Activated effector memory CD4-positive, alpha-beta T cell treated with anti-CD3 and anti-CD28 coated beads, Interleukin-2, amount 50 U/mL, for 16 hours (primary cell): ENCODE data around the gene SCAMP4.

Source experiments
- DNase-seq: peaks from one replicate; pipeline ENCODE4 v3.0.0-alpha.2; 2020

Gene SCAMP4, protein sequence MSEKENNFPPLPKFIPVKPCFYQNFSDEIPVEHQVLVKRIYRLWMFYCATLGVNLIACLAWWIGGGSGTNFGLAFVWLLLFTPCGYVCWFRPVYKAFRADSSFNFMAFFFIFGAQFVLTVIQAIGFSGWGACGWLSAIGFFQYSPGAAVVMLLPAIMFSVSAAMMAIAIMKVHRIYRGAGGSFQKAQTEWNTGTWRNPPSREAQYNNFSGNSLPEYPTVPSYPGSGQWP

DNA sequence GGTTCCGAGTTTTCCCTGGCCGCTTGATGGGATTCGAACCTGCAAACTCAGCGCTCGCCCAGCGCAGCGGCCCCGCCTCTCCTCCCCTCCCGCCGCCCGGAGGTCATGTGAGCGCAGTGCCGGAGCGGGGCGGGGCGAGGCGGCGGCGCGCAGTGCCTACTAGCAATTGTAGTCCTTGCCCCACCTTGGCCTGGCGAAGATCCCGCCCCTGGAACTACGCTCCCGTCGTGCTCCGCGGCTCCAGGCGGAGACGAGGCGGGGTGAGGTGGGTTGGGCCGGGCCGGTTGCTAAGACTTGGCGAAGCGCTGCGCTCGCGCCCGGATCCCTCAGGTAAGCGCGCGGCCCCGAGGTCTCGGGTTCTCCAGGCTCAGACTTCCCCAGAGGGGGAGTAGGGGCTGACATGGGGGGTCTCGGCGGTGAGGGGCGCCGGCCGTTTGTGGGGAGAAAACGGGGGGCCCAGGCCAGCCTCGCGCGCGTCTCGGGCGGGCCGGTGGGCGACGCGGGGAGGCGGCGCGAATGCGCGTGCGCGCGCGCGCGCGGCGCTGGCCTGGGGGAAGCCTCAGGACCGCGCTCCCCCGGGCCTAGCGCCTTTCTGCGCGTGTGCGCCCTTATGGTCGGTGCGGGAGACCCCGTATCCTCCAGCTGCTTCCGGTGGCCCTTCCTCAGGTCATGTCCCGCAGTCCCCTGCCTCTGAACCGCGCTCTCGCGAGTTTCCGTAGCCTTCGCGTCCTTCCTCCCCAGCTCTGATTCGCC, at the start of gene SCAMP4, which contains the start of gene ADAT3:
Gene SCAMP4 (plus strand): TSS at position 290 of the 753 bp plus-strand sequence. CDS start 9,621 bp downstream, outside the sequence.
Gene ADAT3 (plus strand): TSS at position 290 of the 753 bp plus-strand sequence. CDS start 6,649 bp downstream, outside the sequence.
- peak; percentile 100 for DNase-seq

DNA sequence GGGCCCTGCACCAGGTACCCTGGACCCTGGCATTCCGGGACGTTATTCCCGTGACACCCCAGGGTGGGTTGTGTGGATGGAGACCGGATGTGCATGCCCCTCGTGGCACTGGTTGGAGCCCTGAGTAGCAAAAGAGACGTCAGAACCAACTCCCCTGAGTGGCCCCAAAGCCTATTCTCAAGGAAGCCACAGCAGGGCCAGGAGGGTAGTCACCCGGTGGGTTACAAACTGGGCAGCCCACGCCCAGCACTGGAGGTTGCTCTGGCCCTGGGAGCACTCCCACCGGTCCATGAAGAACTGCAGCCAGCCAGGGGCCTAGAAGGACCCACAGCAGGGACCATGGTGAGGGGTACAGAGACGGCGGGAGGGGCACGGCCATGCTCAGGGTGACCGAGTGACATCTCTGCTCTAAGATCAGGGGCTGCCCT, 49.4 kb upstream of the SCAMP4 start:
- DNase-seq, result no peak

DNA sequence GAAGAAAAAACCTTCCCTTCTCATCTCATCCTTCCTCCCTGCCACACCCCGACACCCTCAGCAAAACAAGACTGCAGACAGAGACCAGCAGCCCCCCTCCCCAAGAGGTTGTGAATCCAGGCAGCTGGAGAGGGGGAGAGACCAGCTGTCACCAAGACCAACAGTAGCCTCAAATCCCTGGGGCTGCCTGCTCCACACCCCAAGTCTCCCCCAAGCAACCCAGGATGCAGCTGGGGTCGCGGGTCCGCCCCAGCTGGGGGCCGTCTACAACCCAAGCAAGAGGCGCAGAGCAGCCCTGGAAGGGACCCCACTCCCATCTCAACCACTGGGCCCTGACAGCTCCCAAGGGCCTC, 48.9 kb upstream of the SCAMP4 start:
- DNase-seq, result no peak

DNA sequence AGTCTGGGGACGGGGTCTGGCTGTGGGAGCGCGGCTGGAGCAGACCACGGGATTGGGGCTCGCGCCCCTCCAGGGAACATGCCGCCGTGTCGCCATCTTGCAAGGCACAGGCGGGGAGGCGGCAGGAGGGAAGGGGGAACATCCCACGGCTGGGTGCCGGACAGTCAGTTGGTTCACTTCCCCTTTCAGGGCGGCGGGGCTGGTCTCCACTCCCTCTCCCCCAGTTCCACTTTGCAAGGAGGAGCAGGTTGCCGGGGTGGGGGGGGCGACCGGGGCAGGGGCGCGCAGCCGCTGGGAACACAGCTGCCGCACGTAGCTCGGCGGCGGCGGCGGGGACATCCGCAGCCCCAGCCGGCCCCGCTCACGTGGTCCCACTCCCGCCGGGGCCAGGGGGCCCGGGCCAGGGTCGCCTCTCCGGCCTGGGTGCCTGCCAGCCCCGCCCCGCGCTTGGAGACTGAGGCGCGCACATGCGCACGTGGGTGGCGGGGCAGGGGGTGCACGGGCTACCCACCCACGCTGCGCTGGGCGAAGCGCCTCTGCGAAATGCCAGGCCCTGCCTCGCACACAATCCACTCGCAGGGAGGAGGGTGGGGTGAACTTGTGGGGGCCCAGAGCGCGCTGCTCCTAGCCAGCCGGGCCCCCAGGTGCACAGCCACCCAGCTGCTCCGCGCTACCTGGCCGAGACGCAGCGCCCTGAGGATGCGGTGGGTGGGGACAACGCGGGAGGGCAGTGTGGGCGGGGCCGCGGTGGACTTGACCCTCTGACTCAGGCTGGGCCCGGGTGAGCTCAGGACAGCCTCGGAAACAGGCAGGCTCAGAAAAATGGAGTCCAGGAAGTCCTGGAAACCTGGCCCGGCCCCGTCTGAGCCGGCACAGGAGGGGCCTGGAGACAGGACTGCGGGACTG, 48.2 kb upstream of the SCAMP4 start:
- peak; percentile 81 for DNase-seq

DNA sequence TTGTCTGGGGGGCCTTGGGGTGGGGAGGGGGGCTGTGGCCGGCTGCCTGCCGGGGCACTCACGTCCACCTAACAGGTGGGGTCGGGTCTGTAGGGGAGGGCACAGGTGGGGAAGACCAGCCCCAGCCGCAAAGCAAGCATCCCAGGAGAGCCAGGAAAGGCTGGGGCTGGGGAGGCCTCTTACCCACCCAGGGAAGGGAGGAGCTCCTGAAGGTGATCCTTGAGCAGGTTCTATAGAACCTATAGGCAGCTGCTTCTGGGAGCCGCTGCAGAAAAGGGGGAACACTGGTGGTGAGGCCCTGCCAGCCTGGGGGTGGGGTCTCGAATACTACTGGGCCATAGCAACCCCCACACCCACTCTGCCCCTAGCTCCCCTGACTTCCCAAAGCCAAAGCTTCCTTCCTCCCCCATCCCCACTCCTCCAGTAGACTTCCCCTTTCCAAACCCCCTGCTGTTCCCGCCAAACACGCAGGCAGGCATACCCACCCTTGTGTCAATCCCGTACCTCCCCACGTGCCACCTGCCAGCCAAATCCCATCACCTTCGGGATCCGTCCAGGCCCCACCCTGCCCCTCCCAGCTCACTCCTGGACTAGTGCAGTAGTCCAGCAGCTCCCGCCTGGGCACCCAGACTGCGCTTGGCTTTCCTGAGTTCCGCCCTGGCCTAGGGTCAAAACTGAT, 47.4 kb upstream of the SCAMP4 start:
- no peak for DNase-seq

DNA sequence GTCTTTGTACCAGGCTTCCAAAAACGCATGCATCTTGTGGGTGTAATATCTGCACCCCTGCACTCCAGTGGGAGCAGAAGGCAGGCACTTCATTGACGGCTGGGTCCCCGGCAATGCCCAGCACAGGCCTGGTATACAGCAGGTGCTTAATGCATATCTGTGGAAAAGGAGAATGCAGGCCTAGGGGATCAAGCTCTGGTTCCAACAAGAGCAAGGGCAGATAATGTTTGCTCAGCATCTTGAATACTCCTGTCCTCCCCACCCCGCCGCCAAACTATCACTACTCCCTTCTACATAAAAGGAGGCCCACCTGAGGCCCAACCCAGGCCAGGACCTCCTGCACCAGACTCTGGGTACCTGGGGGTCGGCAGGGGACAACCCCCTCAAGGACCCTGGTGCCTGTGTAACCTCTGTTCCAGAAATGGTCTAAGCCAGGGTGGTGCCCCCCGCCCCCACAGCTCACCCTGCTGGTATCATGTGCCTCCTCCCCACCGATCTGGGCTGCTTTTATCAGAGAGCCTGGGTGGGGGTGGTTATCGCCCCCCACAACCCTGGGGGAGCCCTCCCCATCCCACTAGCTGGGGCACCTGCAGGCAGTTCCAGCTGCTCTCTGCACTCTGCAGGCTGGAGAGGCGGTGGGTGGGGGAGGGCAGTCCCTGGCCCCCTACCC, 46.7 kb upstream of the SCAMP4 start:
- DNase-seq, result peak; percentile 64

DNA sequence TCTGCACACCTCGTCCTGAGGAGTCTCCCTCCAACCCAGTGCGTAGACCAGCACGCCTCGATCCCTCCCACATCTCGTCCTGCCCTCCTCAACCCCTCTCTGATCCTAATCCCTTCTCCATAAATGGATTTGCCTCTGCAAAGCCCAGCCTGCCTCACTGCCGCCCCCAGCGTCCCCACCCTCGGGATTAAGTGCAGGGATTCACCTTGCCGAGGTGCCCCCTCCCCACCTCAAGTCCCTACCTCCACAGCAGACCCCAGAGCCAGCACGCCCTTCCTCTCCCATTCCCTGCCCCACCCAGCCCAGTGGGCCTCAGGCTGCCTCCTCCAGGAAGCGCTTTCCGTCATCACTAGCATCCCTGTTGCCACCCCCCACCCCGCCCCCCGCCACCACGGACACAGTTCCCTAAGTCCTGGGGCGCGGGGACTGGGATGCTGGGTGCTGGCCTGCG, 45.8 kb upstream of the SCAMP4 start:
- DNase-seq, result no peak

DNA sequence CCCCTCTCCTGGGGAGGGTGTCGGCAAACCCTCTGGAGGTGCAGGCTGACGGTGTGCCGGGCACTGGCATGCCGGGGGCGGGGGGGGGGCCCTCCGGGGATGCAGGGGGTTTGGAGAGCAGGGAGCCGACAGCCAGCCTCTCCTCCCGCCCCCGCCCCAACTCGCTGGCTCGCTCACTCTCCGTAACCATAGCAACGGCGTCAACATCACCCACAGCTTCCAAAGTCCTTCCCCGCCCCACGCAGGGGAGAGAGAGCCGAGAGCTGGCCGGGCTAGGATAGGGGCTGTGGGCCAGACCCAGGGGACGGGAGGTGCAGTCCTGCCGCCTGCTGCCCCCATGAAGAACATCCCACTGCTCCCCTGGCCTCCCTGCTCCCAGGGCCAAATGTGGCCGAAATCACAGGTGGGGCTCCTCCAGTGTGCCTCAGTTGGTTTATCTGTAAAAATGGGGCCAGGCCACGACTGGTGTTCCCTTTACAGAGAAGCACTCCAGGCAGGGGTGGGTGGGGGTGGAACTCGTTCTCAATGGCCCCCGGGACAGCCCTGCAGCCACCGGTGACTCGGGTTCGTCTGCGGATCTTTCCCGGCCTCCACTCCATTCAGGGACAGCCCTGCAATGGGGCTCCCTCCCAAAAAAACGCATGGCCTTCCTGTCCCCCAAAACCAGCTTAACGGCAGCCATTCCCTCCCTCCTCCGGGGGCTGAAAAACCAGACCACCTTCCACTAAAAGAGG, 45.0 kb upstream of the SCAMP4 start:
- peak; percentile 83 for DNase-seq

DNA sequence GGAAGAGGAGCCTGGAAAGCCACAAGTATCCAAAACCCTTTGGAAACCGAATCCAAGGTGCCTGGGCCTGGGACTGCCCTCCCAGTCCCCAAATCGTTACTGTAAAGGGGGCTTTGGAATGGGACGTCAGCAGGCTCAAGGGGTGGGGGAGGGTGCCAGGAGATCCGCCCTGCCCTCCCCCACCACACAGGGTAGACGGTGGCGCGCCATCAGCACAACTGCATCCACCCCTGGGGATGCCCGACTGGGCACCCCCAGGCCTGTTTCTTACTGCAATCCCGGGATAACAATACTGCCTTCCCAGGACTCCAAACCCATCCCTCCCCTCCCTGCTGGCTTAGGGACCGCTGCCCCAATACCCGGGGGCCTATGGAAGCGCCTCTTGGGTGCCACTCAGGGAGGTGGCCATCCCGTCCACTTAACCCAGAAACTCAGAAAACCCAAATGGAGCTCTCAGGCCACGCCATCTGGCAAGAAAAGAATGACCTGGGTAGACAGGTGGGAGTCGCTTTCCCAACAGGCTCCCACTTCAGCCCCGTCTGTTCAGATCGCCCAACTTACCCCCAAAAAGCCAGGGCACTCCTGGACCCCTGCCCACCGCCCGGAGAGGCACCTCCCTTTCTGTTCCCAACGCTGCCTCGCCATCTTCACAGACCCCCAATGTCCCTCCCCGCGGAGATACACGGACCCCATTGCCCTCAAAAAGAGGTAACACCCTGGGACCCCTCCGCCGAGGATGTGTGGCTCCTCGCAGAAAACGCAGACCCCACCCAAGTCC, 44.2 kb upstream of the SCAMP4 start:
- DNase-seq, result no peak

DNA sequence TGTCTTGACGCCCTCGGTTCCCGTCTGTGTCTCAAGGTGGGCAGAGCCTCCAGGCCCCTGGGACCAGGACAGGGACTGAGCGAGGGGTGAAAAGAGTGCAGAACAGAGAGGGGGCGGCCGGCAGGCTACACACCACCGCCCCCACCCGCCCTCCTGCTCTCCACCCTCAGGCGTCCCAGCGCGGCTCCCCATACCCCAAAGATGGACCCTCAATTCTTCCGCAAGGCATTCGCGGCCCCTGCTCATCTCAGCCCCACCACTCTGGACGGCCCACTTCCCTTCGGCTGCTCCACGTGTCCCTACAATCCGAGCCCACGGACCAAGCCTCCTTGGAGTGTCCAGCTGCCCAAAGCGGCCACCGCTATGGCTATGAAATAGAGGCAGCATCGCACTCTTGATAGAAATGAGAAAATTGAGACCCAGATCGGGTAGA, 43.6 kb upstream of the SCAMP4 start:
- no peak for DNase-seq

DNA sequence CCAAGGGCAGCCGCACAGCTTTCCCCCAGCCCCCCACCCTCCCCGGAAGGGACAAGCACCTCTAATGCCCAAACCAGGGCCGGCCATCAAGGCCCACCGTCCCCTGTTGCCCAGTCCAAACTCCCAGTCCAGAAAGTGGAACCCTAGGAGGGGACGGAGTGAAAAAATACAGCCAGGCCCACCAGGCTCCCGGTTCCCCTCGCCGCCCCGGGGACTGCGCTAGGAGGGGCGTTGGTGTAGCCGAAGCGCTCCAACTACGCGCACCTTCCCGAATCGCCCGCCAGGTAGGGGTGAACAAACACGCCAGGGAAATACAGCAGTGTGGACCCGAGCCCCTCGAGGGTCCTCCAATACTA, 43.2 kb upstream of the SCAMP4 start:
- DNase-seq, result no peak

DNA sequence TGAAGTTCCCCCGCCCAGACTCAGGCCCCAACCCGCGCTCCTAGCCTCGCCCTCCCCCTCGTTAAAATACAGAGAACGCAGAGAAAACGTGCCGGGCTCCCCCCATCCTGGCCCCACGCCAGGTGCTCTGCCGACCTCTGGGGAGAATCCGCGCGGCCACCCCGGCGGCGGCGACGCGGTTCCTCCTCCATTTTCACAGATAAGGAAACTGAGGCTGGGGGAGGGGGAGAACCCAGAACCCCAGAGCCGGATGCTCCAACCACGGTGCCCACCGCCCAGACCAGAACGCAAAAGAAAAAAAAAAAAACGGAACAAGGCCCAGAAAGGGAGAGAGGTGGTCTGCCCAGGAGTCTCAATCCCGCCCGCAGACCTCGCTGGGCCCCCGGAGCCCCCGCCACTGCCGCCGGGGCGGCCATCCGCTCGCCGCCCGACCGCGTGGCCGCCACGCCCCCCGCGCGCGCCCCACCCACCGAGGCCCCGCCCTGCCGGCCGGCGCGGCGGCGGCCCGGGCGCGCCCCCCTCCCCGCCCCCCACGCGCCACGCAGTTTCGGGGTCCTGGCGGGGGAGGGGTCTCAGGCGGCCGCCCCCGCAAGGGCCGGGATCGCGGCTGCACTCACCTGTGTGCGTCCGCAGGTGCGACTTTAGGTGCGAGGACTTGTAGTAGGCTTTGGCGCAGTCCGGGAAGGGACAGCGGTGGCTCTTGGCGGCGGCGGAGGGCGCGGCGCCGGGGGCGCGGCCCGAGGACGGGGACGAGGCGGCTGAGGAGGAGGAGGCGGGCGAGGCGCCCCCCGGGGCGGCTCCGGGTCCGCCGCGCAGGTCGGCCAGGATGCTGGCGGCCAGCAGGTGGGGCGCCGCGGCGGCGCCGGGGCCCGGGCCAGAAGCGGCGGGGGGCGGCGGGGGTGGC, 42.5 kb upstream of the SCAMP4 start:
- peak; percentile 86 for DNase-seq

DNA sequence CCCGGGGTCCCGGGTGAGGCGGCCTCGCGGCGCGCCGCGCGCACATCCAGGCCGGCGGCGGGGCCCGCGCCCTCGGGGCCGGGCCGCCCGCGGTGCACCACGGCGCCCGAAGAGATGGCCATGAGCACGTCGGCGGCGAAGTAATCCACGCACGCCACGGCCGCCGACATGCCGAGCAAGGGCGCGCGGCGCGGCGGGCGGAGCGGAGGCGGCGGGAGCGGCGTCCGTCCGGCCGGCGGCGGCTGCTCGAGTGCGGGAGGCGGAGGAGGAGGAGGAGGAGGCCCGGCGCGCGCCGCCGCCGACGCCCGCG, 41.9 kb upstream of the SCAMP4 start, which contains the start of gene KLF16:
Gene KLF16 (minus strand): TSS at position 252 of the 310 bp plus-strand sequence. CDS start 82 bp downstream, at position 170.
- no peak for DNase-seq

DNA sequence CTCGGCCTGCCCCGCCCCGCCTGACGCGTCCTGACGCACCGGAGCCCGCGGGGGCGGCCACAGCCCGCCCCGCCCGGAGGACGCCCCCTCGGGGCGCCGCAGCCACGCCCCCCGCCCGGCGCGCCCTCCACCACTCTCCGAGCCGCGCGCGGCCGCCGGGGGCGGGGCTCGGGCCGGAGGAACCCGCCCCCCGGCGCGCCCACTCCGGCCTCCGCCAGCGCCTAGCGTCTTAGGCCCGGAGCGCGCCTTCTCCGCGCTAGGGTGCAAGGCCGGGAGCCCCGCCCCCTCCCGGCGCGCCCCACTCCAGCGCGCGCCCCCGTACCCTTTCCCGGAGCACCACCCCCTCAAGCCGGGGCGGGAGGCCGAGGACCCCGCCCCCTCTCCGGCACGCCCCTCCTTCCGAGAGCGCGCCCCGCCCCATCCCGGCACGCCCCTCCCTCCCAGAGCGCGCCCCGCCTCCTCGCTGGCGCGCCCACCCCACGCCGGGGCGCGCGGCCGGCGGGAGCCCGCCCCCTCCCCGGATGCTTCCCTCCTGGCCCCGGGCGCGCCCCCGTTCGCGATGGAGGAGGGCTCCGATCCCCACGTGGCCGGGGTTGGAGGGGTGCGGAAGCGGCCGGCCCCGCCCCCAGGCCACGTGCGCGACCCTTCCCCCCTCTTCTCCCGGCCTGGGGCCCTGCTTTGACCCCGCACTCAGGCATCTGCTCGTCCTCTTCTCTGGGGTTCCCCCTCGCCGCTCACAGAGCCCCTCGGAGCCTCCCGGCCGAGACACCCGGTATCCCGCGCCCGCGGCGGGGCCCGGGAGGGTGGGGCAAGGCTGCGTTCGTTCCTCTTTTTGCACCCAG, 41.3 kb upstream of the SCAMP4 start:
- peak; percentile 97 for DNase-seq

DNA sequence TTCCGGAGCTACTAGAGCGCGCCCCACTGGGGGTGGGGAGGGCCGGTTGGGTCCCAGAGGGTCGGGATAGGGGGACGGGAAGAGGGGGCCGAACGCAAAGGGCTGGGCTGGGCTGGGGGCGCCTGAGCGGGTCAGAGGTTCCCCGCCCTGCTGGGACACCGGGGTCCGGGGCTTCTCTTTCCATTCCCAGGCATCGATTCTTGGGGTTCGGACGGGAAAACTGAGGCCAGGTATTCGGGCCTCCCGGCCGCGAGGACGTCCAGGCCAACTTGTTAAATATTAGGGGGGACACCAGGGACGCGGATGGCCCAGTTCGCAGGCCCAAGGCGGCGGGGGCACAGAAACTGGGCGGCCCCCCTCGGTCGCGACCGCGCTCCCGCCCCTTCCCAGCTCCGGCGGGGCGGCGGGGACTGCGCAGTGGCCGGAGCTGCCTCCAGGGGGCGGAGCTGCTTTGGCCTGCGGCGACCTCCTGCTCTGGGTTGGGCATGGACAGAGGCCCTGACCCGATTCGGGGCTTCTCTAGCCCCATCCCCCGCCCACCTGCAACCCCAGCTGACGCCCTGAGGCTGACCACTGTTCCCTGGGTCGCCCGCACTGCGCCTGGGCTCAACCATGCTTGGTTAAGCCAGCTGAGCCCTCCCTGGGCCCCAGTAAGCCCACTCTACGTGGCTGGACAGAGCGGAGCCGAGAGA, 40.6 kb upstream of the SCAMP4 start:
- peak; percentile 86 for DNase-seq

DNA sequence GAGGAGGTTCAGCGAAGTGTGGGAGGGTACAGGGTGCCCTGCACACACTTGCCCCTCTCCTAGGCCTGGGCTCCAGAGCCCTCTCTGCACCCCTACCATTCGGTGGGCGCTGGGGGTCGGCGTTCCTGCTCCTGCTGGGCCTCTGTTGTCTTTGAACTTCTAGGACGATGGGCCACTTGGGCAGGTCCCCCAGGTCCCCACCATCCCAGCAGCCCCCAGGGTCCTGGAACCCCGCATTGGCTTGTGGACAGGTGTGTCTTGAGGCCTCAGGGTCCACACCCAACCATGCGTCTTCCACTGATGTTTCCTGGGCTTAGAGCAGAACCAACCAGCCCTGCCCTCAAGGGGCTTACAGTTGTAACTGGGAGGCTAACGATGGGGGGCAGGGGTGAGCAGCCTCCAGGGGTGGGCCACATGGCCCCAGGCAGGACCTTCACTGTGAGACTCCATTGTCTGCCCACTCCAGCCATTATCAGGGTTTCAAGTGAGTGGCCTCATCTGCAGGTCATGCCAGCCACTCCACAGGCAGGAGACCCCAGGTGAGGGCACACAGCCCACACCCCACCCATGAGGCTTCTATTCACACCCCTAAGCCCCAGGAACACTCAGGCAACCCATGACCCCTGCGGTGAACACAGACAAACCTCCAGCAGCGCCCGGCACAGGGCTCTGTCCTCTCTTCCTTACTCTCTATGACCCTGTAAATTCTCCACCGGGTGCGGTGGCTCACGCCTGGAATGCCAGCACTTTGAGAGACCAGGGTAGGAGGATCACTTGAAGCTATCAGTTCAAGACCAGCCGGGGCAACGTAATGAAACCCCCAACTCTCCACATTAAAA, 39.8 kb upstream of the SCAMP4 start:
- DNase-seq, result peak; percentile 65
